Tibial nerve (tissue), 4 donors: ENCODE measurements around the gene AHNAK2.

ENCODE experiments used
- EP300 ChIP-seq, 2 donors: sonication (generic); formaldehyde crosslinking; IDR thresholded peaks; one replicate each; pipeline ENCODE4 v1.6.1; 2017; ENCODE audit warnings: antibody characterized with exemption in 2 of 2, mild to moderate bottlenecking in 1 of 2
- POLR2A ChIP-seq, 2 donors: fragments of 450-650 bp; IDR thresholded peaks; one replicate each; pipeline ENCODE4 v1.6.1; 2017; ENCODE audit warnings: antibody characterized with exemption in 2 of 2, mild to moderate bottlenecking in 2 of 2, moderate library complexity in 2 of 2
- TF ChIP-seq, protein P1 (sequence below), 5 experiments: fragments of 200-600 bp in 3 of 5; fragments of 450-650 bp in 2 of 5; sonication (generic) in 3 of 5; IDR thresholded peaks; one replicate each; pipeline ENCODE4 v1.5.1; 2016 to 2019; ENCODE audit warnings: antibody characterized with exemption in 5 of 5, mild to moderate bottlenecking in 3 of 5, moderate library complexity in 2 of 5

DNA sequence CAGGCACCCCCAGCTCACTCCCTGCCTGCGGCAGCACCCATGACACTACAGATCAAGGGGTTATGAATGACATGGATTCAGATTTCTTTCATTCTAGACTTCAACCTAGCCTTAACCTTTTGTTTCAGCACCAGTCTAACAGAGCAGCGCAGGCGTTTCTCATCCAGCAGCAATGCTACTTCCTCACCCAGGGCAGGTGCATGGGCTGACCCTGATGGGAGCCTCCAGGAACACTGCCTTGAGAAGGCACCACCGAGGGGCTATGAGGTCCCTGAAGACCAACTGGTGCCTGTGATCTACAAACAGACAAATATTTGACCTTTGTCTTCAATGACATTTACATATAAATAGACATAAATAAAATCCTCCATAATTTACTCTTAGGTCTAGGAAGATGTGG, 31.9 kb upstream of the AHNAK2 start:
- TF ChIP-seq, protein P1, sequence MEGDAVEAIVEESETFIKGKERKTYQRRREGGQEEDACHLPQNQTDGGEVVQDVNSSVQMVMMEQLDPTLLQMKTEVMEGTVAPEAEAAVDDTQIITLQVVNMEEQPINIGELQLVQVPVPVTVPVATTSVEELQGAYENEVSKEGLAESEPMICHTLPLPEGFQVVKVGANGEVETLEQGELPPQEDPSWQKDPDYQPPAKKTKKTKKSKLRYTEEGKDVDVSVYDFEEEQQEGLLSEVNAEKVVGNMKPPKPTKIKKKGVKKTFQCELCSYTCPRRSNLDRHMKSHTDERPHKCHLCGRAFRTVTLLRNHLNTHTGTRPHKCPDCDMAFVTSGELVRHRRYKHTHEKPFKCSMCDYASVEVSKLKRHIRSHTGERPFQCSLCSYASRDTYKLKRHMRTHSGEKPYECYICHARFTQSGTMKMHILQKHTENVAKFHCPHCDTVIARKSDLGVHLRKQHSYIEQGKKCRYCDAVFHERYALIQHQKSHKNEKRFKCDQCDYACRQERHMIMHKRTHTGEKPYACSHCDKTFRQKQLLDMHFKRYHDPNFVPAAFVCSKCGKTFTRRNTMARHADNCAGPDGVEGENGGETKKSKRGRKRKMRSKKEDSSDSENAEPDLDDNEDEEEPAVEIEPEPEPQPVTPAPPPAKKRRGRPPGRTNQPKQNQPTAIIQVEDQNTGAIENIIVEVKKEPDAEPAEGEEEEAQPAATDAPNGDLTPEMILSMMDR (IDR thresholded peaks at IDR 0.05): no peak
- no peak for TF ChIP-seq POLR2A (IDR thresholded peaks at IDR 0.05)
- TF ChIP-seq EP300 (IDR thresholded peaks at IDR 0.05): no peak
